K562 (cell line): ENCODE results near the gene GABRB3. TPM values are rescaled to one million over a fixed set of nuclear protein-coding genes. Genes with fewer than 3 reads are reported as not detected.
A peak's percentile ranks its signal among the peaks of the same experiment; 100 is the strongest.

ENCODE experiments used
- ARHGAP35 ChIP-seq: fragments of 450-650 bp; IDR thresholded peaks from 2 replicates; pipeline ENCODE4 v1.6.1; 2018; ENCODE audit not compliant: partially characterized antibody
- ARID3A ChIP-seq: IDR thresholded peaks from 2 replicates; pipeline ENCODE4 v1.6.1; 2012; ENCODE audit warnings: low read depth, low read length, improper control_type of control experiment, borderline replicate concordance
- ATF1 ChIP-seq, 2 experiments: fragments of 450-650 bp in 1 of 2; IDR thresholded peaks; 2 replicates each; pipeline ENCODE4 v1.6.1; 2016; ENCODE audit warnings: missing compliant biosample characterization in 1 of 2, missing genetic modification characterization in 1 of 2
- BRD9 ChIP-seq: fragments of 450-650 bp; IDR thresholded peaks from 2 replicates; pipeline ENCODE4 v1.6.1; 2018; ENCODE audit warnings: low read depth; ENCODE audit not compliant: partially characterized antibody
- CXXC5 ChIP-seq: fragments of 250-450 bp; sonication (Bioruptor Pico); IDR thresholded peaks from 2 replicates; pipeline ENCODE4 v1.8.0; 2022; ENCODE audit warnings: inconsistent platforms, mild to moderate bottlenecking, moderate library complexity
- E2F3 ChIP-seq: fragments of 250-450 bp; sonication (Bioruptor Pico); IDR thresholded peaks from 2 replicates; pipeline ENCODE4 v1.4.0; 2020; ENCODE audit warnings: mild to moderate bottlenecking
- ETV1 ChIP-seq: fragments of 450-650 bp; conservative IDR thresholded peaks from 2 replicates; pipeline ENCODE4 v1.6.1; 2016; ENCODE audit warnings: missing genetic modification characterization, control low read depth, low read depth, missing compliant biosample characterization
- HIVEP1 ChIP-seq: fragments of 250-450 bp; sonication (Bioruptor Pico); IDR thresholded peaks from 2 replicates; pipeline ENCODE4 v1.4.0; 2020; ENCODE audit warnings: mild to moderate bottlenecking
- KLF13 ChIP-seq: fragments of 450-650 bp; IDR thresholded peaks from 2 replicates; pipeline ENCODE4 v1.6.1; 2016; ENCODE audit warnings: missing genetic modification characterization, low read depth, mild to moderate bottlenecking, missing compliant biosample characterization, moderate library complexity, borderline replicate concordance
- LARP7 ChIP-seq: fragments of 450-650 bp; IDR thresholded peaks from 2 replicates; pipeline ENCODE4 v1.6.1; 2016
- NFATC3 ChIP-seq: fragments of 450-650 bp; IDR thresholded peaks from 2 replicates; pipeline ENCODE4 v1.6.1; 2017; ENCODE audit warnings: mild to moderate bottlenecking
- NR0B1 ChIP-seq: fragments of 450-650 bp; IDR thresholded peaks from one replicate; pipeline ENCODE4 v1.6.1; 2018; ENCODE audit warnings: mild to moderate bottlenecking, moderate library complexity; ENCODE audit not compliant: partially characterized antibody
- SMAD3 ChIP-seq: fragments of 450-650 bp; formaldehyde crosslinking; conservative IDR thresholded peaks from 2 replicates; pipeline ENCODE4 v1.4.0; 2020; ENCODE audit warnings: mild to moderate bottlenecking
- SMARCA4 ChIP-seq: fragments of 450-650 bp; IDR thresholded peaks from 2 replicates; pipeline ENCODE4 v1.6.1; 2016
- TCF3 ChIP-seq: sonication (generic); formaldehyde crosslinking; IDR thresholded peaks from 2 replicates; pipeline ENCODE4 v1.4.0; 2020; ENCODE audit warnings: mild to moderate bottlenecking, missing genetic modification reagents
- TCF7 ChIP-seq: sonication (generic); IDR thresholded peaks from 2 replicates; pipeline ENCODE4 v1.6.1; 2016; ENCODE audit warnings: antibody characterized with exemption, borderline replicate concordance
- ZNF175 ChIP-seq: fragments of 200-800 bp; sonication (Bioruptor generic); IDR thresholded peaks from 2 replicates; pipeline ENCODE4 v1.6.1; 2016; ENCODE audit warnings: low read depth, mild to moderate bottlenecking, missing genetic modification characterization, missing compliant biosample characterization
- ZNF282 ChIP-seq: sonication (generic); formaldehyde crosslinking; IDR thresholded peaks from 2 replicates; pipeline ENCODE4 v1.8.1; 2023; ENCODE audit warnings: missing genetic modification reagents
- ZNF444 ChIP-seq: fragments of 250-450 bp; sonication (Bioruptor Pico); IDR thresholded peaks from 2 replicates; pipeline ENCODE4 v1.4.0; 2020; ENCODE audit warnings: mild to moderate bottlenecking, moderate library complexity
- ZNF695 ChIP-seq: fragments of 450-650 bp; formaldehyde crosslinking; IDR thresholded peaks from 2 replicates; pipeline ENCODE4 v1.4.0; 2020; ENCODE audit warnings: mild to moderate bottlenecking, moderate library complexity
- polyA plus RNA-seq, 8 experiments: library from polyadenylated mRNA; depleted of rRNA in 4 of 8; stranded (reverse) in 5 of 8; unstranded in 3 of 8; fragments of >200 nt; fragmentation: Nextera tagmentation in 2 of 8; fragmentation: Illumina TruSeq in 1 of 8; extraction: Ambion mirVana in 2 of 8; extraction: Trizol in 1 of 8; gene quantifications; 2 replicates each; pipeline versions ENCODE4 v1.2.1 to v1.2.3, GENCODE V29; 2011 to 2014; ENCODE audit warnings: inconsistent platforms in 1 of 8, missing spikeins in 1 of 8
- total RNA-seq, 7 experiments: library from RNA; depleted of rRNA in 6 of 7; stranded (reverse); fragments of >200 nt in 6 of 7; fragmentation: Illumina TruSeq in 2 of 7; extraction: Trizol in 2 of 7; gene quantifications; 2 replicates each; pipeline versions ENCODE4 v1.2.1 to v1.2.3, GENCODE V29; 2011 to 2021; ENCODE audit warnings: low replicate concordance in 1 of 7
- TF ChIP-seq, protein P1 (sequence below), 3 experiments: fragments of 200-800 bp in 1 of 3; fragments of 250-450 bp in 1 of 3; fragments of 450-650 bp in 1 of 3; sonication (Bioruptor Pico) in 1 of 3; sonication (Bioruptor generic) in 1 of 3; formaldehyde crosslinking in 1 of 3; IDR thresholded peaks; 2 replicates each; pipeline versions ENCODE4 v1.6.1 to v1.8.0; 2016 to 2022; ENCODE audit warnings: mild to moderate bottlenecking in 2 of 3, missing genetic modification characterization in 2 of 3, missing compliant biosample characterization in 1 of 3, moderate library complexity in 1 of 3

Gene GABRB3
- total and polyA plus RNA-seq, 9 of the 15 experiments (the other 6 are each of a cell fraction or from before 2014, with no cell fraction given) = 0.09 to 1.4 (median 0.49) TPM

DNA sequence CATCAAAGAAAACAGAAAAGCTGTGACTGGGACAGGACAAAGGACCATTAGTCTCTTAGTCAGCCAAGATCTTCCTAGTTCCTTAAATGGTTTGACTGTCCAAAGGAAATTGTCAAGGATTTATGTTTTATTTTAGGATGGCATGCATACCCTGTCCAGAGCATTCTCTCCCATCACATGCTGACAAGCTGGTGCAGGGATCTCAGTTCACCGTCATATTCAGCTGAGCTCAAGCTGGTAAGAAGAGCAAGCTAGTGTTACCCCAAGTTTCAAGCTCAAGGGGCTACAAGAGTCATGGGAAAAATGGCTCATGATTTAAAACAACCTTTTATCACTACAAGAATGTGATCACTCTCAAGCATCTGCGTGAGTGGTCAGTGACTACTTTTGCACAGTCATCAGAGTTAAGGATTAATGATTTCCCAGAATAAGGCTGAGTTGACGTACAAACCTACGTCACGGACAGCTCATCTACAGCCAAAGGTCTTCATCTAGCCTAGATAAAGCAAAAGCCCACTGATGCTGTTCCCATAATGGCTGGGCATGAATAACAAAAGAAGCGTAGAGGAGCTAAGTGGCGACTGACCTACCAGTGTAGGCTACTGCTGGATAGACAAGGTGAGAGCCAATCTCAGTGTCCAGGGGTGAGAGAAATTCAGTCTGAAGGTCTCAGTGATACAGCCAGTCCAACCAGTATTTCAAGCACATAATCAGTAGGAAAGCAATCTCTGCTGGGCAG lies 157.5 kb downstream of the GABRB3 start (continued):
- TF ChIP-seq HIVEP1 (CRISPR knock-in tag) (no peak), TCF7 (no peak), ZNF282 (no peak), NR0B1 (no peak), SMAD3 (no peak), TCF3 (CRISPR knock-in tag) (no peak), ZNF444 (CRISPR knock-in tag) (no peak), LARP7 (no peak), CXXC5 (no peak), ZNF695 (CRISPR knock-in tag) (no peak), ARHGAP35 (no peak), NFATC3 (no peak), ETV1 (no peak), BRD9 (no peak), SMARCA4 (no peak), ARID3A (no peak), ZNF175 (peak; percentile 88), E2F3 (CRISPR knock-in tag) (no peak), KLF13 (tag) (no peak), ATF1 (CRISPR knock-in tag; IDR thresholded peaks at IDR 0.05) (no peak), ATF1 (tag; IDR thresholded peaks at IDR 0.05) (peak; percentile 75)
- TF ChIP-seq, protein P1, sequence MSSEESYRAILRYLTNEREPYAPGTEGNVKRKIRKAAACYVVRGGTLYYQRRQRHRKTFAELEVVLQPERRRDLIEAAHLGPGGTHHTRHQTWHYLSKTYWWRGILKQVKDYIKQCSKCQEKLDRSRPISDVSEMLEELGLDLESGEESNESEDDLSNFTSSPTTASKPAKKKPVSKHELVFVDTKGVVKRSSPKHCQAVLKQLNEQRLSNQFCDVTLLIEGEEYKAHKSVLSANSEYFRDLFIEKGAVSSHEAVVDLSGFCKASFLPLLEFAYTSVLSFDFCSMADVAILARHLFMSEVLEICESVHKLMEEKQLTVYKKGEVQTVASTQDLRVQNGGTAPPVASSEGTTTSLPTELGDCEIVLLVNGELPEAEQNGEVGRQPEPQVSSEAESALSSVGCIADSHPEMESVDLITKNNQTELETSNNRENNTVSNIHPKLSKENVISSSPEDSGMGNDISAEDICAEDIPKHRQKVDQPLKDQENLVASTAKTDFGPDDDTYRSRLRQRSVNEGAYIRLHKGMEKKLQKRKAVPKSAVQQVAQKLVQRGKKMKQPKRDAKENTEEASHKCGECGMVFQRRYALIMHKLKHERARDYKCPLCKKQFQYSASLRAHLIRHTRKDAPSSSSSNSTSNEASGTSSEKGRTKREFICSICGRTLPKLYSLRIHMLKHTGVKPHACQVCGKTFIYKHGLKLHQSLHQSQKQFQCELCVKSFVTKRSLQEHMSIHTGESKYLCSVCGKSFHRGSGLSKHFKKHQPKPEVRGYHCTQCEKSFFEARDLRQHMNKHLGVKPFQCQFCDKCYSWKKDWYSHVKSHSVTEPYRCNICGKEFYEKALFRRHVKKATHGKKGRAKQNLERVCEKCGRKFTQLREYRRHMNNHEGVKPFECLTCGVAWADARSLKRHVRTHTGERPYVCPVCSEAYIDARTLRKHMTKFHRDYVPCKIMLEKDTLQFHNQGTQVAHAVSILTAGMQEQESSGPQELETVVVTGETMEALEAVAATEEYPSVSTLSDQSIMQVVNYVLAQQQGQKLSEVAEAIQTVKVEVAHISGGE (CRISPR knock-in tag; IDR thresholded peaks at IDR 0.05) = no peak
